Measurements from ENCODE around the gene ATG12.
"Not testable (repeated sequence)": the region's sequence is repeated elsewhere in the genome, so short reads cannot be mapped to it uniquely, and the experiment has no call there.

Gene ATG12

DNA sequence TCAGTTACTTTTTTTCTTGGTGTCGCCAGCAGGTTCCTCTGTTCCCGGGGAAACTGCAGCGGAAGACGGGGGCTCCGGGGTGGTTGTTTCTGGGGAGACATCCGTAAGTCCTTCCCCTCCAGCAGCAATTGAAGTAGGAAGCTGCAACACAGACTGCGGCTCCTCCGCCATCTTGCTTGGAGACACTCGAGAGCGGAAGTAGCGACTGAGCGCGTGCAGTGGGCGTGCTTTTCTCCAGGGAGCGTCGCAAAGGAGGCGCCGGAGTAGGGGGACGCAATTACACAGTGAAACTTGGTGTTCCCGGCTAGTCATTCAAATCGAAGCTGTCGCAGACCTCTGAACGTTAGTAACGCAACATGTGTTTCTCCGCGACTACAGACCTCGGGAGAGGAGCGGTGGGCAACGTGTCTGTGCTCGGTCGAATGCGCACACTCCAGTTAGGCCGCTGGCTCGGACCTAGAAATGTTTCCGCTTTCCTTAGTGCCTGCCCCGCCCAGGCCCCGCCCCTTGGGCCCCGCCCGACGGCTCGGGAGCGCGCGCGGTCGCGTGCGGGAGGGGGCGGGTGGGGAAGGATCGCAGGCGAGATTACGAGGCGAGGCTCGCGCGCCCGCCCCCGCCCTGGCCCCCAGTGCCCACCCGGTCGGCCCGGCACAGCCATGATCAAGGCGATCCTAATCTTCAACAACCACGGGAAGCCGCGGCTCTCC is at the start of gene ATG12, which contains the start of gene AP3S1:
Gene ATG12, minus strand, starts transcription at position 184 of the 707 bp plus-strand sequence. Its CDS starts 13 bp downstream, at position 171.
Gene AP3S1, plus strand, starts transcription at position 554 of the 707 bp plus-strand sequence. Its CDS starts 103 bp downstream, at position 657.
- peak; percentile 95 for DNase-seq

DNA sequence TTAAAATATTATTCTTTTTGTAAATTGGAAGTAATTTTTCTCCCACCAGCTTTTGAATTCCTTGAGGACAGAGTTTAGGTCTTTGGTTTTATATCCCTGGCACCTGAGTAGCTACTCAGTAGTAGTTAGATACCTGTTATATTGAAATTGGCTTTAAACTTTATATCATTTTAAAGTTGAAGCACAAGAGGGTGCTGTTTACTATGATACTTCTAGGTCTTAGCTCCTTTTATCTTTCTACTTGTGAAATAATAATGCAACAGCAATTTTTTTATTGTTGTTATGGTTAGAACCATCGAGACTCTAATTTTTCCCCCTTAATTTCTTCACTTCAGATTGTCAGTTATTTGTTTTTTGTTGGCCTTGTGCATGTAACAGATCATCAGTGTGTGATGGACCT is 46.7 kb upstream of the ATG12 start:
- DNase-seq, result no peak

DNA sequence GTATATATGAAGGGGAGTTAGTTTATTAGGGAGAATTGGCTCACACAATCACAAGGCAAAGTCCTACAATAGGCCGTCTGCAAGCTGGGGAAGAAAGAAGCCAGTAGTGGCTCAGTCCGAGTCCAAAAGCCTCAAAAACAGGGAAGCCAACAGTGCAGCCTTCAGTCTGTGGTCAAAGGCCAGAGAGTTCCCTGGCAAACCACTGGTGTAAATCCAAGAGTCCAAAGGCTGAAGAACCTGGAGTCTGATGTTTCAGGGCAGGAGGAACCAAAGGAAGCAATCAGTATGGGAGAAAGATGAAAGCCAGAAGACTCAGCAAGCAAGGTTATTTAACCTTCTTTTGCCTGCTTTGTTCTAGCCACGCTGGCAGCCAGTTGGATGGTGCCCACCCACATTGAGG is 43.8 kb upstream of the ATG12 start:
- DNase-seq, result not testable (repeated sequence)

DNA sequence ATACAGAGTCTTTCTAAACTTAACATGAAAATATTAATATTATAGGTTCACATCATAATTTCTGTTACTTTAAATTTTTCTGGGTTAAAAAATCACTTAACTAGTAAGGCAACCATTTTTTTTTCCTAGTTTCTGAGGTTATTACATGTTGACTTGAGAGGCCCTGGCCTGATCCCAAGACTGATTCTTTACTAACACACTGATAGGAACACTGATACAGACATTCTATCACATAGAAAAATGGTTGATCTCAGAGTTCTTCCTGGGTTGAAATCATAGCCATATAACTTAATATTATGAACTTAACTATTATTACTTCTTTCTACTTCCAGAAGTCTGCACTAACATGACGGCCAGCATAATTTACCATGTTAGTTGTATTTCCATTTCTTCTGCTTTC is 43.3 kb upstream of the ATG12 start:
- no peak for DNase-seq

DNA sequence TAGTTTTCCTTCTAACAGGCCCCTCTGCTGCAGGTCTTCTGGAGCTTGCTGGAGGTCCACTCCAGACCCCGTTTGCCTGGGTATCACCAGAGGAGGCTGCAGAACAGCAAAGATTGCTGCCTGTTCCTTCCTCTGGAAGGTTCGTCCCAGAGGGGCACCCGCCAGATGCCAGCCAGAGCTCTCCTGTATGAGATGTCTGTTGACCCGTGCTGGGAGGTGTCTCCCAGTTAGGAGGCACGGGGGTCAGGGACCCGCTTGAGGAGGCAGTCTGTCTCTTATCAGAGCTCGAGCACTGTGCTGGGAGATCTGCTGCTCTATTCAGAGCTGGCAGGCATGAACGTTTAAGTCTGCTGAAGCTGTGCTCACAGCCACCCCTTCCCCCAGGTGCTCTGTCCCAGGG is 41.1 kb upstream of the ATG12 start:
- not testable (repeated sequence) for DNase-seq

DNA sequence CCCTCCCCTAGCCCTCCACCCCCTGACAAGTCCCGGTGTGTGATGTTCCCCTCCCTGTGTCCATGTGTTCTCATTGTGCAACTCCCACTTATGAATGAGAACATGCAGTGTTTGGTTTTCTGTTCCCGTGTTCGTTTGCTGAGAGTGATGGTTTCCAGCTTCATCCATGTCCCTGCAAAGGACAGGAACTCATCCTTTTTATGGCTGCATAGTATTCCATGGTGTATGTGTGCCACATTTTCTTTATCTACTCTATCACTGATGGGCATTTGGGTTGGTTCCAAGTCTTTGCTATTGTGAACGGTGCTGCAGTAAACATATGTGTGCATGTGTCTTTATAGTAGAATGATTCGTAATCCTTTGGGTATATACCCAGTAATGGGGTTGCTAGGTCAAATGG is 36.0 kb upstream of the ATG12 start:
- not testable (repeated sequence) for DNase-seq

DNA sequence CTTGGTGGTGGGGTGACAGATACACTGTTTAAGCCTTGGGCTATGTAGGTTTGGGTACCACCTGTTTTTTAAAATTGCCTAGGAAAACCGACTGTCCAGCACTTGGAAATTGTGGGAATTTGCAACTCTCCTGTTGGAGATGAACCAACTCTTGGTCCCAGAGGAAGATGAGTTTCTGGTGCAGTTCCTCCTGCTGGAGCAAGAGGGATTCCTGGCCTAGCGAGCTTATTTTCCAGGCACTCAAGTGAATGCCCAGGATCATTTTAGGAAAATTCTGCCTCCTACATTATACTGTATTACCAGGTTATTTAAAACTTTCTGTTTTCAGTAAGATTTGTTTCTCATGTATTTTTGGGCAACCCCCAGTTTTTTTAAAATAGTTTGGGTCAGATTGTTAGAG is 34.1 kb upstream of the ATG12 start:
- no peak for DNase-seq

DNA sequence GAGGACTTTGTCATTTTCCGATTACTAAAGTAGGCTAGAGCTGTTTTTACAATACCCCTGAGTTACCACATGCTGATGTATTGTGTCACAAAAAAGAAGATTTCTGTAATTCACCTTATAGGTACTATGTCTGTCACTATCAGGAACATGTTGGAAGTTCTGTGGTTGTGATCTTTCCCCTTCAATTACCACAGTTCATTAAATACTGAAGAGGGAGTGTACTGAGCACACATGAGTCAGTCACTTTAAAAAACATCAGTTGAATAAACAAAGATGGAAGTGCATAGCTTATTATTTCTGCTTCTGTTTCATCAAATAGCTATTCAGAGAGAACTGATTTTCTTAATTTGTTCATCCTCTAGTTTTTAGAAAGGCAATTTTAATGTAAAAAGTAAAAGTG is 32.0 kb upstream of the ATG12 start:
- DNase-seq, result no peak

DNA sequence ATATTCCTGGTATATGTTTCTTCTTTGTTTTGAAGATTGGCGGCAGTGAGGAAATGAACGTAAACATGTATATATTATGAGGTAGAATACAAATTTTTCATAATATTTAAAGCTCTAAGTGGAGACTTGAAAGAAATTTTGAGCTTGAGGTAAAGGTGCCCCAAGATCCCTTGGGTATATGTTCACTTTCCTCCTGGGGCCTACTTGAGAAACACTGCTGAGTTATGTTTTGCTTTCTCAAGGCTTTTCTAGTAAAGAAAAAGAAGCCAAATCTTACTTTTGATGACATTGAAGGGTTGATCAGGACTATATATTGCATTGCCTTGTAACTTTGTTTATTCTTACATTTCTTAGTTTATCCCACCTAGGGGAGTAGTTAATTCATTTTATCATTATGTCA is 31.1 kb upstream of the ATG12 start:
- DNase-seq, result no peak

DNA sequence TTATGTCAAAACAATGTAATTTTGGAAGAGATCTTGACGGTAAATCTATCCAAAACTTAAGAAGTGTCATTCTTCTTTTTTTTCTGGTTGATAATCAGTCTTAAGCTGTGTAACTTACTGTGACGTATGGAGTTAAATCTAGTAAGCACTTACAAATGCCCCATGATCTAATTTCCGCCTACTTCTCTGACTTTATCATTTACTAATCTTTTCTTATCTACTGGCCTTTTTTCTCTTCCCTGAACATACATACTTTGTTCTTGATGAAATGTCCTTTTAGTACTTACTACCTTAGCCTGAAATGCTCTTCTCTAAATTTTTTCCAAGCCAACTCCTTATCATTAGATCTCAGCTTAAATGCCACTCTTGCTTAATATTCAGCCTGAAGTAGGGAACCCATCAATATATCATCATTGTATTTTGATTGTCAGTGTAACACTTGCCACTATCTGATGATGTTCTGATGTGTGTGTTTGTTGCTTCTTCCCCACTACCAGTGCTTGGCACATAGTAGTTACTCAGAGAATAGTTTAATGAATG is 28.0 kb upstream of the ATG12 start:
- no peak for DNase-seq

DNA sequence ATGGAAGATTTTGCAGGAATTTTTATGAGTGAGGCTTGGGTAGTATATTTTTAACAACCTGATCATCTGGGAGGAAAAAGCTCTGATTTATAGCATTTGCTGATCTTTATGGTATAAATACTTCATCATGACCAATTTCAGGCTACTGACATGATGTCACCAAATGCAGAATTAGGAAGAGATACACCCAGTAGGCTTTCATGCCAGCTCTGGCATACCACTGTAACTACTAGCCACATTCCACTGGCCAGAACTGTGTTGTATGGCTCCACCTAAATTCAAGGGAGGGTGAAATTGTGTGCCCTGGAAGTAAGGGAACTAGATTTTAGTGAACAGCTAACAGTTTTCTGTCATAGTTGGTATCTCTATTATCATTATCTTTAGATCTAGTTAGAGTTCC is 18.0 kb upstream of the ATG12 start:
- no peak for DNase-seq

DNA sequence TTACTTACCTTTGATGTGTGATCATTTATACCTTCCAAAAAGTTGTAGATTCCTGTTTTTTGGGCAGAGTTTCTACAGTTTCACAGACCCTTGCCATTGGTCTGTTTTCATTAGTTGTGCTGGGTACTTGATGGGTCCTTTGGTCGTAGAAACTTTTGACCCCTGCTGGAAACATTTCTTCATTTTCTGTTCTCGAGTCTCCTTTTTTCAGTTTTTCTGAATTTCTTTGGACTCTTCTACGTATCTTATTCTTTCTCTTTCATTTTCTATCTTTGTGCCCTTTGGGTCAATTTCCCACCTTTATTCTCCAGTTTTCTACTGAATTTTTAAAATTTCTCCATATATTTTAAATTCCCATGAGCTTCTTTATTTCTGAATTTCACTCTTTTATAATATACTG is 17.0 kb upstream of the ATG12 start:
- DNase-seq, result no peak

DNA sequence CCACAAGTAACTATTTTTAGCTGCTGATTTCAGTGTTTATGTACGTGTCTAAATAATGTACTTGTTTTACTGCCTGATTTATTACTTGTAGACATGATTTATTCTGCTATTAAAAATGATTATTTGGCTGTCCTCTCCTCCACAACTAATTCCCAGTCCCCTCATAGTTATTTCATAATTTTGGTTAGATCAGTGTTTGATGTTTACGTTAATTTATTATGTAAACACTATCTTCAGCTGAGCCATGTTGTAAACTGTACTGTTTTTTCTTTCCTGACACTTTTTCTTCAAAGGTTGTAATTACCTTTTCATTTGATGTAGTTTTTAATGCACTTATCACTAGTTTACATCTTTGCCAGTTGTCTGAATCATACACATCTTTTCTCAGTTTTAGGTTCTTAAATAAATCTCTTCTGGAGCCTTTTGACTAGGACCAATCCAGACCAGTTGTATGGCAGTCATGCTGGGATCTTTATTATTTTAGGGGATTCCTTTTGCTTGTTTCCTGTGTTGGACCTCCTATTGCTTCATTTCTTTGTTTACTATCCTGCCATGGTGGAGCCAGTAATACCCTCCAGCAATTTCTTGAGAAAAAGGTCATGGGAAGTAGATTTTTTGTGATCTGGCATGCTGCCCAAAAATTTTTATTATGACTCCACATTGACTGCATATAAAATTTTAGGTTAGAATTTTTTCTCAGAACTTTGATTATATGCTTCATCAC is 16.4 kb upstream of the ATG12 start:
- DNase-seq, result no peak

DNA sequence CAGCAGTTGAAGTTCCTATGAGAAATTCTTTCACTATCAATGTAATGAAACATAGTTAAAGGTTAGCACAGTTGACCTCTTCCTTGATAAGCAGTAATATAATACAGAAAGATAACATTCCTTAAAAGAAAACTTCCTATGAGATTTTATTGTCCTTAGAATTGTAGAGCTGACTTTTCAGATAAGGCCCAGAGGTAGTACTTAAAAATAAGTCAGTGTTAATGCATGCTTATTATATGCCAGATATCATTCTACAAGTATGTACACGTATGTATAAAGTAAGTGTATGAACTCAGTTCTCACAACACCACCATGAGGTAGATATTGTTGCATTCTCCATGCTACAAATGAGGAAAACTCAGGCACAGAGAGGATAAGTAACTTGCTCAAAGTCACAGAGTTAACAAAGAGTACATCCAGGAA is 15.7 kb upstream of the ATG12 start:
- DNase-seq, result no peak

DNA sequence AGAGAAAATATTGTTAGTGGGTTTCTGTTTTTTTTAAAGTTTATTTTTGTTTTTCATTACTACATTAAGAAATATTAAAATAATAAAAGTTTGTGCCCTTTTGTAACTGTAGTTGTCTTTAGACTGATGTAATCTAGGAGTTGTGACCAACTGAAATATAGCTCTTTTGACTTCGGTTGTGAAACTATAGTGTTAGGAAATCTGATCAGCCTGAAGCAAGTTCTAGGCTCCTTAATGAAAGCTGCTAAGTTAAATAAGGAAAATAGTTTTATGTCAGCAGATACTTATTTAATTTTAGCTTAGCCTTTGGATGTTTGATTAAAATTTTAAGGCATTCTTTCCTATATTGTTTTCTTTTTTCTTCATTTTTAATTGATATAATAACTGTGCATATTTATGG is 14.6 kb upstream of the ATG12 start:
- DNase-seq, result no peak

DNA sequence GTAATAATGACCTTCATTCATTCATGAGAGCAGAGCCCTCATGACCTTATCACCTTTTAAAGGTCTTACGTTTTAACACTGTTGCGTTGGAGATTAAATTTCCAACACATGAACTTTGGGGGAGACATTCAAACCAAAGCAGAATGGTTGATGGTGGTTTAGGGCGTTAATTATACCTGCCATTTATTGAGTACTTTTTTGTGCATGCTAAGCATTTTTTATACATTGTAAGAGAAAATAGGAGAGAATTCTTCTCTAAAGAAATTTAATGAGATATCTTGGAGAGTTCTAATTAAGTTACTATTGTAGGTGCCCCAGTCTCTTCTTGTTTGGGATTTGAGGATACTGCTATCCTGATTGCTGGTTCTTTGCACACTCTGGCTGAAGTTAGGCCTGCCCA is 12.8 kb upstream of the ATG12 start:
- no peak for DNase-seq

DNA sequence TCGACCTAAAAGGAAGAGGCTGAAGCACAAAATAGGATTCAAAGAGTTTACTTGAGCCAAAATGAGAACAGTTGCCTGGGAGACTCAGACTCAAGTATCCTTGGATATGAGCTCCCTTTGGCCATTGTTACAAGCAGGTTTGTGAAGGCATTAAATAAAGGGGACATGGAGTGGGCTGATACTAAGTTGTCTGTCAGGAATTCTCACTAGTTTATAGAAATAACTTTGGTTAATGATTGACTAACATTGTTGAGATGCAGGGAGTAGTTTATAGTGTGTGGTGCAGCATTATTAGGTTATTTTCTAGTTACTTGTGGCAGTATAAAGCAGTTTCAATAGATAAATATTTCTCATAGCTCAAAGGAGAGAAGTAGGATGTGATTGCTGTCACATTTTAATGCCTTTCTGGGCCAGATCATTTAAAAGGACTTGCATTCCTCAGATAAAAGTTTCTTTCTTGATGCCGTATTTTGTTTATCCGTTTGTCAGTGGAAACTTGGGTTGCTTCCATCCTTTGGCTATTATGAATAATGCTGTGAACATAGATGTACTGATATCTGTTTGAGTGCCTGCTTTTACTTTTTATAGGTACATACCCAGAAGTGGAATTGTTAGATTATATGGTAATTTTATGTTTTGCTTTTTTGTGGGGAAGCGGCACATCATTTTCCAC is 9.5 kb upstream of the ATG12 start:
- no peak for DNase-seq

DNA sequence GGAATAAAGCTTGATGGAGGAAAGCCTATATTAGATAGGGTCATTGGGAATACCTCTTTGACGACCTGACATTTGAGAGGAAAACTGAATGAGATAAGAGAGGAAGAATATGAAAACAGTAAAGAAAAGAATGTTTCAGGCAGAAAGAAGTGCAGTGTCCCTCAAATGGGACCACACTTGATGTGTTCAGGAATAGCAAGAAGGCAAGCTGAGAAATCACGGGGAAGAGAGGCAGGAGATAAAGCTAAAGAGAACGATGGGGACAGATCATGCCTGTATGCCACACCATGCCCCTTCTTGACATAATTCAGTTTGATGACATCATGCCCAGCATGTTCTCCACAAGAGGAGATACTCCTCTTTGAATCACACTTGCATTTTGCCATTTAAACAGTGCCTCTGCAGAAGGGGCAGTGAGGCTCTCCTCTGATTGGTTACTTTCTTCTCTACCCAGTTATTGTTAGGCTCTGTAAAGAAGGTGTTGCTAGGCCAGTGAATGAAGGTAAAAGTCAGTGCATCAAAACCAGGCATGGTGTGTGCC is 8.0 kb upstream of the ATG12 start:
- DNase-seq, result no peak

DNA sequence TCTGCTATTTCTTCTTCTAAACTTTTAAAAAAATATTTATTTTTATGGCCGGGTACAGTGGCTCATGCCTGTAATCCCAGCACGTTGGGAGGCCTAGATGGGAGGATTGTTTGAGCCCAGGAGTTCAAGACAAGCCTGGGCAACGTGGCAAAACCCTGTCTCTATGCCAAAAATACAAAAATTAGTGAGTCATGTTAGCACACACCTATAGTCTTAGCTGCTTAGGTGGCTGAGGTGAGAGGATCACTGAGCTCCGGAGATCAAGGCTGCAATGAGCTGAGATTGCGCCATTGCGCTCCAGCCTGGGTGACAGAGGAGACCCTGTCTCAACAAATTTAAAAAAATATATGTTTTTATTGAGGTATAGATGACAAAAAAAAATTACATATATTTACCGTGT is 5.9 kb upstream of the ATG12 start:
- DNase-seq, result no peak

DNA sequence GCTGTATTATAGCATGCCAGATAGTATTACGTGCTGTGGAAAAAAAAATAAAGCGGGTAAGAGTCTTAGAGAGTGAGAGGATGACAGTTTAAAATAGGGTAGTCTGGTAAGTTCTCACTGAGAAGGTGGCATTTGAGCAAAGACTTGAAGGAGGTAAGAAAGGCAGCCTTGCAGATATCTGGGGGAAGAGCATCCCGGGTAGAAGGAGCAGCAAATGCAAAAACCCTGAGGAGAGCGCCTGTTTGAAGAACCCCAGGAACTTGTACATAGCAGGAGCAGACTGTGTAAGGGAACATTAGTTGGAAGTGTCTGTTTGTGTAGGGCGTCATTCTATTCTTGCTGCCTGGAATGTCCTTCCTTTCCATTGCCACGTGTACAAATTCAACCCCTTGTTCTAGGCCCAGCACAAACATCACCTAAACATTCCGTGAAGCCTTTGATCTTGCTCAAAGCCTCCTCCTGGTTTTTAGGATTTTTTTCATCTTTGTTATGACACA is 3.0 kb upstream of the ATG12 start:
- DNase-seq, result no peak

DNA sequence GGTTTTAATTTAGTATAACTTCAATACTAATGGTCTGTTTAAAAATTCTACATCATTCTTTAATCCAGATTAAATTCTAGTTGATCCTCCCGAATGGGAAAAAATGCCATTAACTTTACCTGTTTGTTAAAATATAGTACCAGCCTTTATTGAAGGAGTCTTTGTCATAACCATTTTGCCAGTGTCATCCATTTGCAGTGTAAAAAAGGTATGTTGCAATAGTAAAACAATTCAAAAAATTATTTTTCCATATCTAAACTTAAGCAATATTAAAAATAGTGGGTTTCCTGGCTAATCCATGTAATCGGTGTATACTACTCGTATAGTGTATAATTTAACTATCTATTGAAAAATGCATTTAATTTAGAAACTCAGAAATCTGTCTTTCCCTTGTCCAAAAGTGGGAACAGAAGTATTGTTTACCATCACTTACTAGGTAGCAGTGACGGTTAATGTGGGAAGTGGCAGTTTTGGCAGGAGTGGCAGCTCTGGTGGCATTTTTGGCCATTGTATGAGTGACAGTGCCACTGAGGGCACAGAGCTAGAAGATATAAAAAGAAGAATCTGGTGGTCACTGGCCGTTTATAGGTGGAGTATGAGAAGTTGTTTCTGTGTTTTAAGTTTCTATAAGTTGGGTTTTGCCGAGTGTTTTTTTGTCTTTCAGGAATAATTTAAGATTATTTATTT is 2.2 kb upstream of the ATG12 start:
- DNase-seq, result no peak

DNA sequence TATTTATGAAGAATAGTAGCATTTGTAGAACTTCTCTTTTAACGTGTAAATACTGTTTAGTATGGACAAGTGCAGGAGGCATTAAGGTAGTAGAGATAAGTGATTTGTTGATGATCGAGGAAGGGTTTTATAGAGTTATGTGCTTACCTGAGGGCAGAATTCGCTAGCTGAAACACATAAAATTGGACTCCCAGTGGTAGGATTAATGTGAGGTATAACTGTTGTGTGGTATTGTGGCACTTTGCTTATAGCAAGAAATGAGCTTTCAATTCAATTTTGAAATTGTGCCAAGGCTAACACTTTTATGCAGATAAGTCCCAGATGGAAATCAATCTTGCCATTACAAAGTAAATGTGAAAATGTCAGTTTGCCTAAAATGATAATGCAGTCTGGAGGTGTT is 1.6 kb upstream of the ATG12 start:
- DNase-seq, result no peak

Data from femur (tissue), 1 donor.